Fibroblast of lung (primary cell): ENCODE measurements around the gene PRKAG1. TPM values are rescaled to one million over a fixed set of nuclear protein-coding genes. Genes with fewer than 3 reads are reported as not detected.

Experiments
- DNase-seq, 2 donors: peaks; one replicate each; pipeline versions ENCODE4 v3.0.0 to v3.0.0-alpha.2; 2010; ENCODE audit warnings: low read depth in 2 of 2
- H2AFZ ChIP-seq: 2 replicates; pipeline ENCODE4 v1.5.1; 2012; ENCODE audit warnings: low read length, control low read depth, inconsistent platforms
- H3K27ac ChIP-seq: 2 replicates; pipeline ENCODE4 v1.5.1; 2011; ENCODE audit warnings: low read length, control low read depth; ENCODE audit not compliant: insufficient read depth
- H3K27me3 ChIP-seq: 2 replicates; pipeline ENCODE4 v1.5.1; 2011; ENCODE audit warnings: mild to moderate bottlenecking, low read length; ENCODE audit not compliant: control insufficient read depth, insufficient read depth
- H3K36me3 ChIP-seq: 2 replicates; pipeline ENCODE4 v1.5.1; 2011; ENCODE audit warnings: low read length; ENCODE audit not compliant: control insufficient read depth, insufficient read depth
- H3K4me1 ChIP-seq: 2 replicates; pipeline ENCODE4 v1.5.1; 2011; ENCODE audit warnings: low read length; ENCODE audit not compliant: control insufficient read depth, insufficient read depth; ENCODE audit errors: extremely low read depth
- H3K4me2 ChIP-seq: 2 replicates; pipeline ENCODE4 v1.5.1; 2011; ENCODE audit warnings: low read length, control low read depth; ENCODE audit not compliant: insufficient read depth; ENCODE audit errors: extremely low read depth
- H3K4me3 ChIP-seq, 4 experiments: fragments of 200-600 bp in 1 of 4; sonication (generic) in 1 of 4; replicated peaks in 1 of 4; 2 replicates each; pipeline ENCODE4 v1.5.1; 2011 to 2016; ENCODE audit warnings: low read length in 4 of 4, low read depth in 3 of 4, mild to moderate bottlenecking in 3 of 4, control low read depth in 2 of 4, inconsistent platforms in 1 of 4, mixed read lengths in 1 of 4; ENCODE audit not compliant: insufficient read depth in 1 of 4; ENCODE audit errors: control extremely low read depth in 1 of 4
- H3K79me2 ChIP-seq: 2 replicates; pipeline ENCODE4 v1.5.1; 2012; ENCODE audit warnings: mild to moderate bottlenecking, low read length, inconsistent platforms; ENCODE audit not compliant: control insufficient read depth, insufficient read depth
- H3K9ac ChIP-seq: 2 replicates; pipeline ENCODE4 v1.5.1; 2011; ENCODE audit warnings: mild to moderate bottlenecking, low read length, control low read depth; ENCODE audit not compliant: insufficient read depth
- H3K9me3 ChIP-seq: 2 replicates; pipeline ENCODE4 v1.5.1; 2012; ENCODE audit warnings: low read depth, low read length; ENCODE audit not compliant: control insufficient read depth, insufficient read depth
- H4K20me1 ChIP-seq: 2 replicates; pipeline ENCODE4 v1.5.1; 2011; ENCODE audit warnings: low read length; ENCODE audit not compliant: control insufficient read depth, insufficient read depth; ENCODE audit errors: extremely low read depth
- EZH2 ChIP-seq: IDR thresholded peaks from 2 replicates; pipeline ENCODE4 v1.5.1; 2012; ENCODE audit warnings: low read length, control low read depth, mild to moderate bottlenecking; ENCODE audit errors: missing control alignments
- polyA plus RNA-seq, 2 donors: library from polyadenylated mRNA; depleted of rRNA in 1 of 2; stranded (reverse) in 1 of 2; unstranded in 1 of 2; fragments of >200 nt; gene quantifications; 2 replicates each; pipeline ENCODE4 v1.2.1, GENCODE V29; 2011 to 2012; ENCODE audit warnings: missing spikeins in 1 of 2
- total RNA-seq: library from RNA; depleted of rRNA; stranded (reverse); fragments of >200 nt; gene quantifications from 2 replicates; pipeline ENCODE4 v1.2.1, GENCODE V29; 2014
- TF ChIP-seq, protein P1 (sequence below), 2 donors: IDR thresholded peaks in 1 of 2; conservative IDR thresholded peaks in 1 of 2; 1 replicate in 1 of 2; 2 replicates in 1 of 2; pipeline ENCODE4 v1.5.1; 2011 to 2012; ENCODE audit warnings: low read length in 2 of 2, control low read depth in 1 of 2, inconsistent platforms in 1 of 2, low read depth in 1 of 2, mild to moderate bottlenecking in 1 of 2

PRKAG1 gene
- total and polyA plus RNA-seq, 2 donors (not counting 1 experiment from before 2014, with no cell fraction given): 76.5 to 110 TPM

DNA sequence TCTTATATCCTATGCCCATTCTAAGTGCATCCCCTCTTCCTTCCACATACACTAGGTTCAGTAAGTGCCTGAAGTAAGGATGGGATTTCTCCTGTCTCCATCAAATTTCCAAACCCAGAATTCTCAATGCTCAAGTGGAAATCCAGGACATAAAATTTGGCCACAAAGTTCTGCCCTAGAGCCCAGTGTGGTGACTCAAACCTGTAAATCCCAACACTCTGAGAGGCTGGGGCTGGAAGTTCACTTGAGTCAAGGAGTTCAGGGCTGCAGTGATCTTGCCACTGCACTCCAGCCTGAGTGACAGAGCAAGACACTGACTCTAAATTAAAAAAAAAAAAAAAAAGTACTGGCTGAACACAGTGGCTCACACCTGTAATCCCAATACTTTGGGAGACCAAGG, 56.8 kb downstream of the PRKAG1 start:
- Histone ChIP-seq H3K9me3 (no peaks in the 10 kb centered on the region), H2AFZ (no peak overlapping the region), H3K79me2 (peaks cover 5% of the 10 kb centered on the region), H3K4me2 (no peak overlapping the region), H4K20me1 (no peaks in the 10 kb centered on the region), H3K4me1 (peaks cover 5% of the 10 kb centered on the region), H3K9ac (no peak overlapping the region), H3K4me3 (no peak overlapping the region), H3K27ac (no peak overlapping the region), H3K27me3 (peaks cover 23% of the 10 kb centered on the region), H3K36me3 (no peaks in the 10 kb centered on the region)
- no peak for DNase-seq
- TF ChIP-seq EZH2: no peak
- TF ChIP-seq, protein P1, sequence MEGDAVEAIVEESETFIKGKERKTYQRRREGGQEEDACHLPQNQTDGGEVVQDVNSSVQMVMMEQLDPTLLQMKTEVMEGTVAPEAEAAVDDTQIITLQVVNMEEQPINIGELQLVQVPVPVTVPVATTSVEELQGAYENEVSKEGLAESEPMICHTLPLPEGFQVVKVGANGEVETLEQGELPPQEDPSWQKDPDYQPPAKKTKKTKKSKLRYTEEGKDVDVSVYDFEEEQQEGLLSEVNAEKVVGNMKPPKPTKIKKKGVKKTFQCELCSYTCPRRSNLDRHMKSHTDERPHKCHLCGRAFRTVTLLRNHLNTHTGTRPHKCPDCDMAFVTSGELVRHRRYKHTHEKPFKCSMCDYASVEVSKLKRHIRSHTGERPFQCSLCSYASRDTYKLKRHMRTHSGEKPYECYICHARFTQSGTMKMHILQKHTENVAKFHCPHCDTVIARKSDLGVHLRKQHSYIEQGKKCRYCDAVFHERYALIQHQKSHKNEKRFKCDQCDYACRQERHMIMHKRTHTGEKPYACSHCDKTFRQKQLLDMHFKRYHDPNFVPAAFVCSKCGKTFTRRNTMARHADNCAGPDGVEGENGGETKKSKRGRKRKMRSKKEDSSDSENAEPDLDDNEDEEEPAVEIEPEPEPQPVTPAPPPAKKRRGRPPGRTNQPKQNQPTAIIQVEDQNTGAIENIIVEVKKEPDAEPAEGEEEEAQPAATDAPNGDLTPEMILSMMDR (conservative IDR thresholded peaks at IDR 0.05 in 1 of 2, IDR thresholded peaks at IDR 0.05 in 1 of 2; ENCODE audit: low read depth in 1 of 2, low read length in 2 of 2): no peak

DNA sequence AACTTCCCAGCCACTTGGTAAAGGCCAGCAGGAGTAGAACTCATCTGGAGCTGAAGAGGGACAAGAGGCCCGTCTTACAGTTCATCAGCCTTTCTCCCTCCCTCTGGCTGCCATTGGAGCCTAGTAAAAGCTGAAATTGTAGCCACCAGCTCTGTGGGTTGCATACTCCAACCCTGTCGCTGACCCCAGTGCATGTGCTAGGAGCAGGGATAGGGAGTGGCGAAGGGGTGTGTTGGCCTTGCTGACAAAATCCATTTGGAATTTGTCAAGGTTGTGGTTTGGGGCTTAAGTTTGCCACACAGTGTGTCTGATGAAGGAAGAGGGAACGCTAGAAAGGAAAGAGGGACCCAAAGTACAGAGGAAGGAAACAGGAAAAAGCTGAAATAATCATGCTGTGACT, 57.2 kb downstream of the PRKAG1 start:
- no peak overlapping the region for H3K4me3 ChIP-seq
- no peak overlapping the region for H3K9ac ChIP-seq
- H2AFZ ChIP-seq: no peak overlapping the region
- H3K9me3 ChIP-seq: no peaks in the 10 kb centered on the region
- no peaks in the 10 kb centered on the region for H4K20me1 ChIP-seq
- peaks cover 19% of the 10 kb centered on the region for H3K27me3 ChIP-seq
- TF ChIP-seq EZH2: no peak
- TF ChIP-seq, protein P1 (conservative IDR thresholded peaks at IDR 0.05 in 1 of 2, IDR thresholded peaks at IDR 0.05 in 1 of 2; ENCODE audit: low read depth in 1 of 2, low read length in 2 of 2): no peak
- H3K36me3 ChIP-seq: no peaks in the 10 kb centered on the region
- H3K4me1 ChIP-seq: peaks cover 5% of the 10 kb centered on the region
- no peak for DNase-seq
- H3K79me2 ChIP-seq: peaks cover 8% of the 10 kb centered on the region
- no peak overlapping the region for H3K4me2 ChIP-seq
- H3K27ac ChIP-seq: no peak overlapping the region

DNA sequence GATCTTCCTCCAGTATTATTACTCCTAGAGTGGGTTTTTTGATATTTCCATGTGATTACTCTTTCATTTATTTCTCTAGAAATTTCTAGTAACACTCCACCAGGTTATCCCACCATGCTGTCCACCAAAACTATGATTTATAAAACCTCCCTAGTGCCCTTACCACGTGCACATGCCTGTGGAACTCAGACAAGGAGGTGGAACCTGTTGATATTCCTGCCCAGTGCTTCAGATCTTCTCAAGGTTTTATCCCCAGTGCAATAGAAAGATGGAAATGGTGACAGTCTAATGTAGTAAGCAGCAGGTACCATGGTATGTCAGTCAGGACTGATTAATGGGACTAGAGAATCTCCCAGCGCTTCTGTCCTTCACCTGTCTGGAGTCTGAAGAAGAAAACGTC, 57.7 kb downstream of the PRKAG1 start:
- Histone ChIP-seq H3K79me2 (peaks cover 12% of the 10 kb centered on the region), H3K27ac (no peak overlapping the region)
- no peak for TF ChIP-seq EZH2
- TF ChIP-seq, protein P1 (conservative IDR thresholded peaks at IDR 0.05 in 1 of 2, IDR thresholded peaks at IDR 0.05 in 1 of 2; ENCODE audit: low read depth in 1 of 2, low read length in 2 of 2): no peak

More for the DNA sequence above, 57.7 kb downstream of the PRKAG1 start:
- Histone ChIP-seq H3K4me1 (peaks cover 7% of the 10 kb centered on the region), H3K27me3 (peaks cover 14% of the 10 kb centered on the region), H3K4me2 (no peak overlapping the region), H3K9ac (no peak overlapping the region), H2AFZ (no peak overlapping the region), H3K4me3 (no peak overlapping the region), H4K20me1 (no peaks in the 10 kb centered on the region), H3K9me3 (no peaks in the 10 kb centered on the region), H3K36me3 (no peaks in the 10 kb centered on the region)
- DNase-seq: no peak
